Peyer's patch (tissue), 4 donors: ENCODE data around the gene GOLGA6D.

Experiments
- POLR2A ChIP-seq, 2 donors: fragments of 450-650 bp; IDR thresholded peaks; one replicate each; pipeline ENCODE4 v1.5.1; 2017; ENCODE audit warnings: antibody characterized with exemption in 2 of 2, mild to moderate bottlenecking in 2 of 2, moderate library complexity in 2 of 2
- TF ChIP-seq, protein P1 (sequence below), 6 experiments: fragments of 450-650 bp in 4 of 6; fragments of 200-600 bp in 2 of 6; sonication (generic) in 1 of 6; IDR thresholded peaks; one replicate each; pipeline ENCODE4 v1.5.1; 2017 to 2019; ENCODE audit warnings: antibody characterized with exemption in 6 of 6, mild to moderate bottlenecking in 3 of 6, moderate library complexity in 1 of 6

GRCh38 chr15:75235051-75235673 is 47.5 kb upstream of the GOLGA6D start:
- TF ChIP-seq, protein P1, sequence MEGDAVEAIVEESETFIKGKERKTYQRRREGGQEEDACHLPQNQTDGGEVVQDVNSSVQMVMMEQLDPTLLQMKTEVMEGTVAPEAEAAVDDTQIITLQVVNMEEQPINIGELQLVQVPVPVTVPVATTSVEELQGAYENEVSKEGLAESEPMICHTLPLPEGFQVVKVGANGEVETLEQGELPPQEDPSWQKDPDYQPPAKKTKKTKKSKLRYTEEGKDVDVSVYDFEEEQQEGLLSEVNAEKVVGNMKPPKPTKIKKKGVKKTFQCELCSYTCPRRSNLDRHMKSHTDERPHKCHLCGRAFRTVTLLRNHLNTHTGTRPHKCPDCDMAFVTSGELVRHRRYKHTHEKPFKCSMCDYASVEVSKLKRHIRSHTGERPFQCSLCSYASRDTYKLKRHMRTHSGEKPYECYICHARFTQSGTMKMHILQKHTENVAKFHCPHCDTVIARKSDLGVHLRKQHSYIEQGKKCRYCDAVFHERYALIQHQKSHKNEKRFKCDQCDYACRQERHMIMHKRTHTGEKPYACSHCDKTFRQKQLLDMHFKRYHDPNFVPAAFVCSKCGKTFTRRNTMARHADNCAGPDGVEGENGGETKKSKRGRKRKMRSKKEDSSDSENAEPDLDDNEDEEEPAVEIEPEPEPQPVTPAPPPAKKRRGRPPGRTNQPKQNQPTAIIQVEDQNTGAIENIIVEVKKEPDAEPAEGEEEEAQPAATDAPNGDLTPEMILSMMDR (IDR thresholded peaks at IDR 0.05) = no peak
- no peak for TF ChIP-seq POLR2A (IDR thresholded peaks at IDR 0.05)
